Measurements from ENCODE around the gene LRP8. TPM values are rescaled to one million over a fixed set of nuclear protein-coding genes. Genes with fewer than 3 reads are reported as not detected.

LRP8 gene
- total and polyA plus RNA-seq, 9 of the 15 experiments (the other 6 are each of a cell fraction or from before 2014, with no cell fraction given) = 7.1 to 56.1 (median 31.3) TPM

DNA sequence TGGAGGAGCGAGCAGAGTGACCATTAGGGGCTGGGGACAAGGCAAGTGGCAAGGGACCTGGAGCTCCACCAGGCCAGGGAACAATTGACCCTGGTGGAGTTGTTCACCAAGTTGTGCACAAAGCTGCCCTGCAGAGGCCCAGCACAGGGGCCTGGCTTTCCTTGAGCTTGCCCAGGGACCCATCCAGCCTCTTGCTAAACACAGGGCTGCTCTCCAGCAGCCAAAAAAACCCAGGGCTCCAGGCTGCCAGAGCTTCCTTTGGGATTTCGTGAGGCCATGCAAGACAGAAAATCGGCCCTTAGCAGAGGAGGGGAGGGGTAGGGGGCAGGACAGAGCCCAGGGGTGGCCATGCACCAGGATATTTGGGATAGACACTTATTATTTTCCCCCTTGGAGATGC, 32.6 kb downstream of the LRP8 start:
- H3K9me3 ChIP-seq (replicated peaks; ENCODE audit: control insufficient read depth, insufficient read depth, low read depth, low read length) = no peaks in the 10 kb centered on the region
- ChIA-PET POLR2A (interaction anchor here (0.8 to 1.1 kb wide), 5 partner anchors 8 to 41 kb away, joined by 3 to 5 read pairs (median 4); no protein-coding TSS in a partner anchor), CTCF (ENCODE audit: low intra/inter-chr PET ratio) (interaction anchor here (0.6 kb wide), 1 partner anchor 459 kb away, joined by 5 read pairs; no protein-coding TSS in a partner anchor)
- no peak overlapping the region for H2AFZ ChIP-seq (ENCODE audit: low read depth, low read length)
- no peak overlapping the region for H3K27ac ChIP-seq (ENCODE audit: extremely low read depth, low read depth, low read length)
- peaks cover 21% of the 10 kb centered on the region for H3K79me2 ChIP-seq (ENCODE audit: control insufficient read depth, insufficient read depth, low read length)
- in situ Hi-C loops (cut with MboI) (no loop called here), intact Hi-C loops (cut with micrococcal nuclease) (no loop called here)
- ATAC-seq (no peak), DNase-seq (ENCODE audit: extremely low read depth in 1 of 4, low spot score in 3 of 4) (no peak), FAIRE-seq (no peak)
- H3K4me3 ChIP-seq = no peak overlapping the region
- peaks cover 40% of the 10 kb centered on the region for H4K20me1 ChIP-seq (replicated peaks; ENCODE audit: control insufficient read depth, insufficient read depth, low read length)
- no peaks in the 10 kb centered on the region for H3K27me3 ChIP-seq (ENCODE audit: control insufficient read depth in 2 of 2, insufficient read depth in 2 of 2, low read length in 2 of 2)
- H3K4me2 ChIP-seq (ENCODE audit: insufficient read depth, low read length) = no peak overlapping the region
- H3K36me3 ChIP-seq (ENCODE audit: control insufficient read depth, insufficient read depth, low read length) = peaks cover 38% of the 10 kb centered on the region; the same call in 2 of the 3 replicates
- peak overlapping the region in 1 of 2 experiments; percentile 70; a peak in 1 of 4 replicates for H3K9ac ChIP-seq (ENCODE audit: insufficient read depth in 1 of 2, low read depth in 2 of 2, low read length in 2 of 2)
- peaks cover 10% of the 10 kb centered on the region for H3K9me1 ChIP-seq (ENCODE audit: control insufficient read depth, insufficient read depth, low read length)
- WGBS (ENCODE audit: insufficient coverage, low coverage, missing lambda C conversion rate) = 73% methylated on average over 3 of the region's 3 CpGs
- H3K4me1 ChIP-seq (replicated peaks in 1 of 2; ENCODE audit: control insufficient read depth in 2 of 2, insufficient read depth in 2 of 2, low read length in 2 of 2) = peaks cover 6 to 37% of the 10 kb centered on the region in 2 experiments; a peak in 3 of 5 replicates
- BruUV-seq (replicated peaks) = no TSS peak
- TF ChIP-seq NCOA2 (IDR thresholded peaks at IDR 0.05; ENCODE audit: partially characterized antibody in 2 of 2) (no peak), PHTF2 (CRISPR knock-in tag; IDR thresholded peaks at IDR 0.05) (no peak), SRF (CRISPR knock-in tag; IDR thresholded peaks at IDR 0.05) (no peak)

GRCh38 chr1:53294567-53294966, 33.3 kb downstream of the LRP8 start:
- peak; percentile 36; the same call in 1 of the 2 replicates for TF ChIP-seq PKNOX1 (IDR thresholded peaks at IDR 0.05)
- no peak for TF ChIP-seq SIX5 (IDR thresholded peaks at IDR 0.05; ENCODE audit: borderline replicate concordance in 1 of 2, insufficient read depth in 1 of 2, low read depth in 1 of 2, low read length in 2 of 2)
- TF ChIP-seq MEIS2 (IDR thresholded peaks at IDR 0.05; ENCODE audit: partially characterized antibody) = peak; percentile 20
- TF ChIP-seq EGR1 (conservative IDR thresholded peaks at IDR 0.05) = peak; percentile 21; the same call in 1 of the 2 replicates
- TF ChIP-seq PRDM10 (IDR thresholded peaks at IDR 0.05; ENCODE audit: partially characterized antibody) = no peak
- peak; percentile 13 for ATAC-seq
- Histone ChIP-seq H3K4me1 (replicated peaks in 1 of 2; ENCODE audit: control insufficient read depth in 2 of 2, insufficient read depth in 2 of 2, low read length in 2 of 2) (peaks cover 7 to 35% of the 10 kb centered on the region in 2 experiments; a peak in 3 of 5 replicates), H3K4me2 (ENCODE audit: insufficient read depth, low read length) (no peak overlapping the region), H4K20me1 (replicated peaks; ENCODE audit: control insufficient read depth, insufficient read depth, low read length) (peaks cover 38% of the 10 kb centered on the region), H3K36me3 (ENCODE audit: control insufficient read depth, insufficient read depth, low read length) (peaks cover 43% of the 10 kb centered on the region; the same call in 2 of the 3 replicates), H3K9me3 (replicated peaks; ENCODE audit: control insufficient read depth, insufficient read depth, low read depth, low read length) (no peaks in the 10 kb centered on the region), H3K79me2 (ENCODE audit: control insufficient read depth, insufficient read depth, low read length) (peaks cover 21% of the 10 kb centered on the region), H3K4me3 (no peak overlapping the region), H3K27ac (ENCODE audit: extremely low read depth, low read depth, low read length) (no peak overlapping the region), H3K9me1 (ENCODE audit: control insufficient read depth, insufficient read depth, low read length) (peaks cover 10% of the 10 kb centered on the region), H3K9ac (ENCODE audit: insufficient read depth in 1 of 2, low read depth in 2 of 2, low read length in 2 of 2) (peak overlapping the region in 1 of 2 experiments; percentile 70; a peak in 1 of 4 replicates), H2AFZ (ENCODE audit: low read depth, low read length) (no peak overlapping the region), H3K27me3 (ENCODE audit: control insufficient read depth in 2 of 2, insufficient read depth in 2 of 2, low read length in 2 of 2) (no peaks in the 10 kb centered on the region)
- BruUV-seq (replicated peaks) = no TSS peak
- in situ Hi-C loops (cut with MboI) = no loop called here
- ChIA-PET CTCF (ENCODE audit: low intra/inter-chr PET ratio) (no interaction called here), POLR2A (interaction anchor here (0.6 to 1.0 kb wide), 2 partner anchors 9 to 22 kb away, joined by 3 to 4 read pairs; no protein-coding TSS in a partner anchor)
- peak in 1 of 4 experiments; percentile 42 for DNase-seq (ENCODE audit: extremely low read depth in 1 of 4, low spot score in 3 of 4)
- intact Hi-C loops (cut with micrococcal nuclease) = loop anchor here (5.0 kb wide), 1 partner anchor 33 kb away; the partner anchor contains the start of gene LRP8
- FAIRE-seq = peak; percentile 58
- WGBS (ENCODE audit: insufficient coverage, low coverage, missing lambda C conversion rate) = 67% methylated on average over 9 of the region's 9 CpGs

All from K562 (cell line).